SK-N-SH treated with all-trans-retinoic acid at 6 μM for 48 hours (cell line): ENCODE results near the gene BYSL.

Experiments used
- CSDC2 ChIP-seq: fragments of 250-450 bp; sonication (Bioruptor Pico); IDR thresholded peaks from 2 replicates; pipeline ENCODE4 v1.5.0; 2020; ENCODE audit warnings: mild to moderate bottlenecking, moderate library complexity
- GLIS3 ChIP-seq: fragments of 250-450 bp; sonication (Bioruptor Pico); IDR thresholded peaks from 2 replicates; pipeline ENCODE4 v1.5.0; 2020; ENCODE audit warnings: mild to moderate bottlenecking, moderate library complexity
- PATZ1 ChIP-seq: fragments of 250-450 bp; sonication (Bioruptor Pico); IDR thresholded peaks from 2 replicates; pipeline ENCODE4 v1.8.0; 2020; ENCODE audit warnings: mild to moderate bottlenecking, moderate library complexity, borderline replicate concordance
- POU6F1 ChIP-seq: fragments of 250-450 bp; sonication (Bioruptor Pico); IDR thresholded peaks from 2 replicates; pipeline ENCODE4 v1.8.0; 2021; ENCODE audit warnings: low read depth, mild to moderate bottlenecking, moderate library complexity, borderline replicate concordance
- PPARA ChIP-seq: fragments of 250-450 bp; sonication (Bioruptor Pico); IDR thresholded peaks from 2 replicates; pipeline ENCODE4 v1.5.0; 2020; ENCODE audit warnings: mild to moderate bottlenecking, borderline replicate concordance
- RARB ChIP-seq: fragments of 250-450 bp; sonication (Bioruptor Pico); IDR thresholded peaks from 2 replicates; pipeline ENCODE4 v1.8.0; 2021; ENCODE audit warnings: mild to moderate bottlenecking, moderate library complexity
- SNAI2 ChIP-seq: fragments of 250-450 bp; sonication (Bioruptor Pico); IDR thresholded peaks from 2 replicates; pipeline ENCODE4 v1.5.0; 2020; ENCODE audit warnings: mild to moderate bottlenecking, moderate library complexity
- TSHZ2 ChIP-seq: fragments of 250-450 bp; sonication (Bioruptor Pico); IDR thresholded peaks from 2 replicates; pipeline ENCODE4 v1.5.0; 2020; ENCODE audit warnings: mild to moderate bottlenecking, moderate library complexity
- ZFP3 ChIP-seq: fragments of 250-450 bp; sonication (Bioruptor Pico); IDR thresholded peaks from 2 replicates; pipeline ENCODE4 v1.5.0; 2020; ENCODE audit warnings: mild to moderate bottlenecking, moderate library complexity
- ZFP30 ChIP-seq: fragments of 450-650 bp; formaldehyde crosslinking; IDR thresholded peaks from 2 replicates; pipeline ENCODE4 v1.5.0; 2022; ENCODE audit warnings: mild to moderate bottlenecking, moderate library complexity
- ZNF565 ChIP-seq: fragments of 450-650 bp; formaldehyde crosslinking; conservative IDR thresholded peaks from 2 replicates; pipeline ENCODE4 v1.5.0; 2020; ENCODE audit warnings: low read depth, mild to moderate bottlenecking, moderate library complexity
- ZNF70 ChIP-seq: fragments of 450-650 bp; formaldehyde crosslinking; IDR thresholded peaks from 2 replicates; pipeline ENCODE4 v1.5.0; 2020; ENCODE audit warnings: mild to moderate bottlenecking, moderate library complexity
- TF ChIP-seq, protein P1 (sequence below): fragments of 250-450 bp; sonication (Bioruptor Pico); IDR thresholded peaks from 2 replicates; pipeline ENCODE4 v1.5.1; 2020; ENCODE audit warnings: low read depth, mild to moderate bottlenecking, moderate library complexity

GRCh38 chr6:41939176-41939847 is 18.0 kb downstream of the BYSL start:
- TF ChIP-seq ZFP30 (CRISPR knock-in tag), result no peak
- no peak for TF ChIP-seq SNAI2 (CRISPR knock-in tag)
- TF ChIP-seq, protein P1, sequence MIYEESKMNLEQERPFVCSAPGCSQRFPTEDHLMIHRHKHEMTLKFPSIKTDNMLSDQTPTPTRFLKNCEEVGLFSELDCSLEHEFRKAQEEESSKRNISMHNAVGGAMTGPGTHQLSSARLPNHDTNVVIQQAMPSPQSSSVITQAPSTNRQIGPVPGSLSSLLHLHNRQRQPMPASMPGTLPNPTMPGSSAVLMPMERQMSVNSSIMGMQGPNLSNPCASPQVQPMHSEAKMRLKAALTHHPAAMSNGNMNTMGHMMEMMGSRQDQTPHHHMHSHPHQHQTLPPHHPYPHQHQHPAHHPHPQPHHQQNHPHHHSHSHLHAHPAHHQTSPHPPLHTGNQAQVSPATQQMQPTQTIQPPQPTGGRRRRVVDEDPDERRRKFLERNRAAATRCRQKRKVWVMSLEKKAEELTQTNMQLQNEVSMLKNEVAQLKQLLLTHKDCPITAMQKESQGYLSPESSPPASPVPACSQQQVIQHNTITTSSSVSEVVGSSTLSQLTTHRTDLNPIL (CRISPR knock-in tag), result no peak
- TF ChIP-seq CSDC2 (CRISPR knock-in tag), result no peak
- TF ChIP-seq TSHZ2 (CRISPR knock-in tag), result no peak
- no peak for TF ChIP-seq ZNF70 (CRISPR knock-in tag)
- no peak for TF ChIP-seq PPARA (CRISPR knock-in tag)
- TF ChIP-seq GLIS3 (CRISPR knock-in tag), result no peak
- TF ChIP-seq ZNF565 (CRISPR knock-in tag), result no peak
- TF ChIP-seq ZFP3, result no peak
- no peak for TF ChIP-seq PATZ1
- TF ChIP-seq POU6F1, result no peak
- TF ChIP-seq RARB (CRISPR knock-in tag), result no peak
